Left colon (tissue), 2 donors: ENCODE measurements around the gene MACROD2. TPM values are rescaled to one million over a fixed set of nuclear protein-coding genes. Genes with fewer than 3 reads are reported as not detected.
A peak's percentile ranks its signal among the peaks of the same experiment; 100 is the strongest.

Experiments
- ATAC-seq: fragments of 200-7000 bp; cut with Tn5 transposase; one replicate; pipeline ENCODE4 v1.9.1; 2020; ENCODE audit warnings: mild to moderate bottlenecking, moderate library complexity
- DNase-seq, 2 donors: peaks; one replicate each; pipeline ENCODE4 v3.0.0-alpha.2; 2020
- intact Hi-C, 2 donors: fragments of 100-400 bp; cut with DNase I in 1 of 2; cut with micrococcal nuclease in 1 of 2; formaldehyde crosslinking; loops; one replicate each; pipeline versions ENCODE4 v1.11.2 to v1.14.0; 2022; cut with DNase I, micrococcal nuclease
- total RNA-seq, 2 donors: library from RNA; stranded (reverse); fragmentation: NEBNext Ultra II Directional; extraction: Animal tissue kit (Norgen Biotek cat#: 25700); gene quantifications; one replicate each; pipeline ENCODE4 v1.2.1, GENCODE V29; 2021
- donor health status: DM: no; HTN: no; CAD: no.
- donor health status: DM: yes; HTN: yes; CAD: no.

MACROD2 gene
- total RNA-seq, 2 donors from 2014 or later = 5.2 to 6.6 TPM

DNA sequence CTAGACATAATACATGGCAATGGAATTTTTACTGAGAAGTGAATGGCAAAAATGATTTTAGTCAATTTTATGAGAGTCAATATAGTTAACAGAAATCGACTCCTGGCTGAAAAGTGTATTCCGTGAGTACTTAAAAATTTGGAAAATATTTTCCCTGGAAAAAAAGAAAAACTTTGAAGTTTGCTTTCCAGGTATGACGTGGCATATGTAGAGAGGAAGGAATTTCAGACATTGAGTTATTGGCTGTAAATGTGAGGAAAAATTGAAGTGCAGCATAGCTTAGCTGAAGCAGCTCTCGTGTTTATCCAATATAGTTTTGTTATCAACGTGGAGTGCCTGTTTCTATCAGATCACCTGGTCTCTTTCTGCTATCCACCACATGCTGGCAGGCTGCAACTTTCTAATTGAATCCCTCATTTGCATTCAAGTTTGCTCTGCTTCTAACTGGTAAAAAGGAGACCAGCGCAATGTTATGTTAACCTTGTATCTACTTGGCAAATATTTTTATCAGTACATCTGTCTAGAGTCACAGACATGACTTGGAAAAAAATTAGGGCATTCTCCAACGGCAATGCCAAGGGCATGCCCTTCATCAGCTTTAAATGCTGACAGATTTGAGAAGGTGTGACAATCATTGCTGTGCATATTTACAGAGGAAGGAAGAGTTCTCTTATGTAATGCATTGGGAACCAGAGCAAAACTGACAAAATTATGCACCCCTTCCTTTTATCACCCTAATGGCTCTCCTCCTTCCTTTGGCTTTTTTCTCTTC, 1444.9 kb downstream of the MACROD2 start:
- DNase-seq (no peak), ATAC-seq (no peak)
- intact Hi-C loops = no loop called here

DNA sequence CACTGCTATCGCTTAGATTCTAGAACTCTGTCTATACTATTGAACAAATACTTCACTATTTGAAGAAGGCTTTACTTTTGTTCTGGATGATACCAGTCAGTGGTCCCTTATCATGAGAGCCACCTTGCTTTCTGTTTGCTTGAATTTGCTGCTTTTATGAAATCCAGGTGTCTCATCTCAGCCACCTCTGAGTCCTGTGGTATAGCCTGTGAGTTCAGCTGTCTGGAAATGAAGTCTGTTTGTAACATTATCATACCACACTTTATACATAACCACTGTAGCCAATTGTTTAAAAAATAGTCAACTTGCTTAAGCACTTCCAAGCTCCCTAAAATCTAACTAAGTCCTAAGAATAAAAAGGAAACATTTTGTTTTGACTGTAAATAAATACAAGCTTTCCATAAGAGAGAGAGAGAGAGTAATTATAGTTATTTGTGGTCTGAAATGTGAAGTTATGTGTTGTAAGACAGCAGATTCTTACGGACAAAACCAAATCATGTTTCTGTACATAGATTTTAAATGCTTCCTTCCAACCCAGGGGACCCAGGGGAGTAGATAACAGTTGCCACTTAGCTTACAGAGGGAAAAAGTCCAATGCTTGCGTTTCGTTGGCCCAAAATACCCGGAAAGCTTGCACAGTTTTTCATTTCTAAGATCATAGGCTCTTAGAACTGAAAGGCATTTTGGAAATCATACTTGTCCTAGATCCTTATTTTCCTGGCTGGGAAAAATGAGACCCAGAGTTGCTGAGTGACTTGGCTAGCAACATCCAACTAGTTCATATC, 1449.9 kb downstream of the MACROD2 start:
- DNase-seq (no peak), ATAC-seq (no peak)
- intact Hi-C loops = no loop called here

DNA sequence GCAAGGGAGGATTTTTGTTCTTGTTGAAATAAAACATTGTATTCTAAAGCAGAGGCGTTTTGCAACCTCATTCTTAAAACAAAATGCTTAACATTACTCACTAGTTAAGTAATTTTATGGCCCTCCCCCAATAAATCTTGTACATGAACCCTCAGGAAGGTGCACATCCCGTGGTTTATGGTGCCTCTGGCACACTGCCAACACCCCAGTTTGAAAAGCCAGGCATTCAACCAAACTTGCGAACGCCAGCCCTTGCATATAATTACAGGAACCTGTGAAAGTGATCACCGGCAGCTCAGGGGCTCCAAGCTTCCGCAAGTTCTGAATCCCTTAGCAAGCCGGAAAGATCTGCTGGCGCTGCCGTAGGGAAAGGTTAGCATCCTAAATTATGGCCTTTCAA, 1451.1 kb downstream of the MACROD2 start:
- intact Hi-C loops = no loop called here
- ATAC-seq = no peak
- DNase-seq = peak in 1 of 2 donors; percentile 3

DNA sequence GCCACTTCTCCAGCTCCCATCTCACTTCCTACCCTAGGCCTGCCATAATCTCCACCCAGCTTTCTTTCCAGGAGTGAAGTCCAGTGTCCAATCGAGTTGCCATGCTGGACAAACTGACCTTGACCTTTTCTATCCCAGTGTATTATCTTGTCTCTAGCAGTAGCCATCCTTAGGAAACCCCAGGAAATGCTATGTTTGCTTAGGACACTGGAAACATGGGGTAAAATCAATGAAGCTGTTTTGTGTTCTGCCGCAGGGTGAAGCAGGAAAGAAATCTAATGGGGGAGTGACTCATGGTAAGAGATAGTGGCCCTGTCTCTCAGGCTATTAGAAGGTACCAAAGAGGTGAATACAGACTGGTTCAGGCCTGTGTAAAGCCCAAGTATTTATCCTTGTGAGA, 1452.2 kb downstream of the MACROD2 start:
- no peak for ATAC-seq
- intact Hi-C loops = no loop called here

DNA sequence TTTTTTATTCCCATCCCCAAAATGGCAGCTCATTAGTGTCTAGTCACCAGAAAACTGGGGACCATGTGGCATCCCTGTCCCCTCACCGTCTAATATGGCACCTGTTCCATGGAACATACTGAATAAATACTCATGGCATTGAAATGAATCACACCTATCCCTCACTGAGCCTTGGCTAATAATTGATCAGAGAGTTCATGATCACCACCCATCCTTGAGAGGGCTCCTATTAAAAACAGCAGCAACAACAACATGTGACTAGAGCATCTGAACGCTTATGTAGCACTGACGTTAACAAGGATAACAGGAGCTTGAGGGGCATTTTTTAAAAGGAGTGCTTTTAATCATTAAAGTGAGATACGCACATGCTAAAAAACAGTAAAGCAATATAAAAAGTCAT, 1453.7 kb downstream of the MACROD2 start:
- ATAC-seq (no peak), DNase-seq (no peak)
- intact Hi-C loops = no loop called here

More for the DNA sequence above, 1452.2 kb downstream of the MACROD2 start:
- no peak for DNase-seq

DNA sequence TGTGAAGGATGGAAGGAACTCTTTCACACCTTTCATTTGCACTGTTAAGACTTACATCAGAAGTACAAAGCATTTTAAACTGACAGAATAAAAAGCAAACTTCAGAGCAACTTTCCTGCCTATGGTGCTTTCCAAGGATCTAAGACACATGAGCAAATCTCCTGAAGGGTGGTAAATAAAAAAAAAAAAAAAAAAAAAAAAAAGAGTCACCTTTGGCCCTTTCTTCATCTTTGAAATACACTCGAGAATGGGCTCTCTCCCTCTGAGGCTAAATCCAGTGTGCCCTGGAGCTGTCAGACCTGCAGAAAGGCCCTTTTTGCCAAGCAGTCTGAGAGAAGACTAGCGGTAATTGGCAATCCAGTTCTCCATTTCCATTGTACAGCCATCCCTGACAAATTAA, 1455.9 kb downstream of the MACROD2 start:
- intact Hi-C loops = no loop called here
- no peak for ATAC-seq

DNA sequence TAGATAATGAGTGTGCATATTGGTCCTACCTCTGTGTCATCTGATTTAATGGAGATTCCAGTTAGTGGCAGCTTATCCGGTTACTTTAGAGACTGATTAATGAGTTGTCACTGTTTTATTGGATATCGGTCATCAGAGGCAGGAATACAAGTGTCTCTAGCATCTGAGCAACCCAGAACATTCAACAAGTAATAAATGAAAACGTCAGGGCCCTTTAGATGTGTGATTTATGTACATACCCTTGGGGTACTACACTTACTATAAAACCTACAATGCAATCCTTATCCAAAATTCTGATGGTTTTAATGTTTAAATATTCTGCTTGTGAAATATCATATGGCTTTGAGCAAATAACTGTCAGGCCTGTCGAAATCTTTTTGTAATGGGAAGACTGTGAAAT, 1460.0 kb downstream of the MACROD2 start:
- DNase-seq = no peak
- no peak for ATAC-seq
- intact Hi-C loops = no loop called here

More for the DNA sequence above, 1455.9 kb downstream of the MACROD2 start:
- no peak for DNase-seq

DNA sequence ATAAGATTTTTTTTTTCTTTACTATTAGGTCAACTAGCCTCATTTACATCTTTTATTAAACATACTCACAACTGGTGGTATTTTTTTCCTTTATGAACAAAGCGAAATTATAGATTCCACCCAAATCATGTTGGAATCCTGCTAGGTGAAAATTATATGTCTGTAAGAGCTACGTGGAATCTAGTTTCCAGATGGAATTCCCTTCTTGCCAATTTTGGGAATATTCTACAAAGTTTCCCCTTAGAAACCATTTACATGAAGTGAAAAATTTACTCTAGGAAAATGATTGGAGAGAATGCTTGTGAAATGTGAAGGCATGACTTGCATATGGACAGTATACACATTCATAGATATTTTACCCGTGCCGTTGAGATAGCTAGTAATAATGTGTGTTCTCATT, 1466.6 kb downstream of the MACROD2 start:
- ATAC-seq = no peak
- intact Hi-C loops = no loop called here
- DNase-seq = no peak

DNA sequence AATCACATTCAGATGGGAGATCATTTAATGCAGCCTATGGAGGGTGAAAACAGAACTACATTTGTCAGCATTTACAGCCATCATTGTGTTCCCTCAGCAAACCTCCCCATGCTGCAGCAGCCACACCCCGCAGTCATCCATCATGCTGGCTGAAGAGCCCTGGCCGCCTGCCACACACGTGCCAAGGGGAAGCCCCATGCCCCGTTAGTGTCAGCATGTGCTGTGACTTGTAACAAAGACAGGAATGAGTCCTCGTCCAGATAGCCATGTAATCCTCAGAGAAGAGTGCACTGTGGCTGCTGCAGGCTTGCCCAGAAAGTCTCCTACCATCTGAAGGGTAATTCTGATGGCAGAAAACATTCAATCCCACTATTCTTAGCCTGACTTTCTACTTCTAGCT, 1480.2 kb downstream of the MACROD2 start:
- intact Hi-C loops = no loop called here
- DNase-seq (peak; percentile 27 to 44), ATAC-seq (peak; percentile 69)

DNA sequence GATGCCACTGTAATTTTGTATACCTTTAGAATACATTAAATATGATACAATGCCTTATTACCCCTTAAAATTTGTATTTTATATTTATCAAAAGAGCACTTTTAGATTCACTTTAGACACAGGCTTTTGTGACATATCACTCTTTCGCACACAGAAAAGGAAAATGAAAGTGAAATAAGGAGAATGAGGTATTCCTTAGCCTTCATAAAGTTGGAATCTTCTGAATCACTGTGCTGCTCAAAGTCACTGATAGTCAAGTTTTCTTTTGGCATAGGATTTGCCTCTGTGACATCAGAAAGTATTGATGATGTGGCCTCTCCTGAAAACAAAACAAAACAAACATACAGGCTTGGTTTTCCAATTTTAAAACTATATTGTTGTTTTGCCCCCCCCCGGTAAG, 1480.9 kb downstream of the MACROD2 start:
- intact Hi-C loops = no loop called here
- ATAC-seq (no peak), DNase-seq (no peak)

DNA sequence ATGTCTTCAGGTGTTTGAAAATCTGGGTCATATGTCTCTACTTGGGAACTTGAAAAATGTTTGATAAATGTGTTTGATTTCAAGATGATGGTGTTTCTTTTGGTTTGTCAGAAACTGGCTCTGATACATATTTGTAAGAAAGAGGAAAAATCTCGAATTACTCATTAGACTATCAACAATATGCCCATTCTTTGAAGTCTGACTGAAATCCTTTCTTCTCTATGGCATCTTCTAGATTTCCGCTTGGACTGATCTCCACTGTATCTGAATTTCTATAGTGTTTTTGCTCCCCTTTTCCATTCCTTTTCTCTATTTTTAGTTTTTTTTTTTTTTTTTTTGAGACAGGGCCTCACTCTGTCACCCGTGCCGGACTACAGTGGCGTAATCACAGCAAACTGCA, 1481.5 kb downstream of the MACROD2 start:
- DNase-seq = no peak
- intact Hi-C loops = no loop called here
- ATAC-seq = no peak

DNA sequence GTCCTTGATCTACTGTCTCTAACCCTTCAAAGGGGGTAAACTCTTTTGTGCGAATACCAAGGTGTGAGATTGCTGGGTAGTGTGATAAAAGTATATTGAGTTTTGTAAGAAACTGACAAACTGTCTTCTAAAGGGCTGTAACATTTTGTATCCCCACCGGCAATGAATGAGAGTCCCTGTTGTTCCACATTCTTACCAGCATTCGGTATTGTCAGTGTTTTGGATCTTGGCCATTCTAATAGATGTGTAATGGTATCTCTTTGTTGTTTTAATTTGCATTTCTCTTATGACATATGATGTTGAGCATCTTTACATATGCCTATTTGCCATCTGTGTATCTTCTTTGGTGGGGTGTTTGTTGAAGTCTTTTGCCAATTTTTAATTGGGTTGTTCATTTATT, 1487.2 kb downstream of the MACROD2 start:
- intact Hi-C loops = no loop called here
- ATAC-seq (no peak), DNase-seq (no peak)

DNA sequence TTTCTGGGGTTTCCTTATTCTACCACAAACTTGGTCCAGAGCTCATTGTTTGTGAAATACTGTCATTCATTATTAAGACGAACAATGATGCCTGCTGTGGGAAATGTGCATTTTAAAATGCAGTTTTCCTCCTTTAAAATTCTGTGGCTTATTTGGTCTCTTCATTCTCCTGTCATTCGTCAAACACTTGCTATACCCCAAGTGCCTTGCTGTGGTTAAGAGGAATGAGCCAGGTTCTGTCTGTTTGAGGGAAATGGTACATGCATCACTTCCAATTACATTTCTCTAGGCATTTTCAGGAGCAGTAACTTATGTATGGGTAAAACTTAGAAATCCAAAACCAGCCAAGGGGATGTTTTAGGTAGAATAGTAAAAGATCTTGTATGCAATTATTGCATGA, 1490.2 kb downstream of the MACROD2 start:
- no peak for DNase-seq
- intact Hi-C loops = no loop called here
- no peak for ATAC-seq

DNA sequence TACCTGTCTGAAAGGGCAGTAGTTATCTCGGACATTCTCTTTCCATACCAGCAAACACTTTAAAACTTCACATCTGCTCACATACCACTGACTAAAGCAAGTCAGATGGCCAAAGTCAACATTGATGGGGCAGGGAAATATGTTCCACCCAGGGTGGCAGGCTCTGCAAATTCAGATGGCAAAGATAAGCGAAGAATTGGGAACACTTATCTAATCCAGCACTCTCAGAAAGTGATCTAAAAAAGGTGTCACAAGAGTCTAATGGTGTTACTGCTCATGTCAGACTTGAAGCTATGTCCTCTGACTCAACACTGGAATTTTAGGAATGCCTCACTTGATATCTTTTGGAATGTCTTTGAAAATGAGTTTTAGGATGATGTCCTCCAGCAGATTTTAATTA, 1491.7 kb downstream of the MACROD2 start:
- DNase-seq = no peak
- ATAC-seq = no peak
- intact Hi-C loops = no loop called here

DNA sequence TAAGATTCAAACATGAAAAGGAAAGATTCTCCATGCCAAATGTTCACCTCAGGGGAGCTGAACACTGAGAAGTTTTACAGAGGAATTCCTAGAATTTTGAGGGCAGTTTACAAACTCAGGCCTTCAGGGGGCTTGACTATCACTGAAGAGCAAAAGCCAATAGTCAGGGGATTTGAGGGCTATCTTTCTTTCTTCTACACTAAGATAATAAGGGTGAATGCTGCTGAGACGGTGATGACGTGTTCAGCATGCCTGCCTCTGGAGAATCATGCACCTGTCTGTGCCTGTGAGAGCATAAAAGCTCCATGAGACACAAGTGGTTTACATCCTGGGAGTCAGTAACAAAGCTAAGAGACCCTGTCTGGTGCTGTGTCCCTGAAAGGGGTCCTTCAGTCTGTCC, 1492.4 kb downstream of the MACROD2 start:
- intact Hi-C loops = no loop called here
- DNase-seq (no peak), ATAC-seq (no peak)

DNA sequence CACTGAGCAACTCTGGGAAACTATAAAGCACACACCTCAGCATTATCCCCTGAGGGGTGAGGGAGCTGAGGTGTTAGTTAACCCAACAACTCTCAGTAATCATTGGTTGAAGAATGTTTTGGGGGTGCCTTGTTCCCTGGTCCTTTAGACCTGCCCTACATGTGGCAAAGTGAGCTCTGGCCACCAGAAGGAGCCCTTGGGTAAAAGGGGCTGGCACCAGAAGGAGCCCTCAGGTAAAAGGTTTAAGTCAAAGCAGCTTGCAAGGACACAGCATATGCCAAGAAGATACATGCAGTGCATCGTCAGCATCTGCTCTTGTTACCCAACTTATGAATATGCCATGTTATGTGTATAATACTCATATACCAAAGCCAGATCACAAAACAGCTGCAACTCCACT, 1496.3 kb downstream of the MACROD2 start:
- DNase-seq = no peak
- intact Hi-C loops = no loop called here
- ATAC-seq = no peak

DNA sequence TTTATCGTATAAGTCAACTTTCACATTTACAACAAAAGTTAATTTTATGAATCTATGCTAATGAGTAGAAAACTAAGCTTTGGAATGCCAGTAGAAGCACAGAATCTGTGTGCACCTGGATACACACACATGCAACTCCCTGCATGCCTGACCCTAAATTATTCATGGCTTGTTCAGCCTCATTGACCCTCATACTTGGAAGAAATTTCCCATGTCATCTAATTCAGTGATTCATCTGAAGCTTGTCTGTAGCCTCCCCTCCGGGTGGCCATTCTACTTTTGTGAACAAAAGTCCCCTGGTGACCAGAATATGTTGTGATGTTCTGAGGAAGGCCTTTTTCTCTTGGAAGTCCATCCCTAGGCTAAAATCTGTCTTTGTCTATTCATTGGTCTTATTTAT, 1499.5 kb downstream of the MACROD2 start:
- DNase-seq = no peak
- no peak for ATAC-seq
- intact Hi-C loops = no loop called here

DNA sequence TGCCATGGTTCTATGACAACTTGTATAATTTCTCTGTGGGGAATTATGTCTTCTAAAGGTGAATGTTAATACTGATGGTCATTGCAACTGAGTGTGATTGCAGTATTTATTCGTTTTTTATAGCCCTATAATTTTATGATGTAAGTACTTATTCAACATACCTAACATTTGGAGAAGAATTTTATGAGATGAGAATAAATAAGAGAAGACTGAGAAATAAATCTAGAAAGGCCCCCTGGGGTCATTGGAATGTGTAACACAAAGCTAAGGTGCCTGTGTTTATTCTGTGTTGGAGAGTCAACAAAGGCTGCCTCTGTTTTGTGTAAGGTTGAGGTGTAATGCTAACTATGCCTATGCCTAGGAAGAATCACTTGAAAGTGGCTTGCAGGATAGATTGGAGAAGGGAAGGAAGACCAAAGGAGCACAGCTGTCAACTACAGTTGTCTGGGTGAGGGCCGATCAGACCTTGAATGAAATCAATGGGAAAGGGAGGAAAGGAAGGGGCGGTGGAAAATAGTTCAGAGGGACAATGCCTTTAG, 1501.3 kb downstream of the MACROD2 start:
- no peak for ATAC-seq
- intact Hi-C loops = no loop called here

DNA sequence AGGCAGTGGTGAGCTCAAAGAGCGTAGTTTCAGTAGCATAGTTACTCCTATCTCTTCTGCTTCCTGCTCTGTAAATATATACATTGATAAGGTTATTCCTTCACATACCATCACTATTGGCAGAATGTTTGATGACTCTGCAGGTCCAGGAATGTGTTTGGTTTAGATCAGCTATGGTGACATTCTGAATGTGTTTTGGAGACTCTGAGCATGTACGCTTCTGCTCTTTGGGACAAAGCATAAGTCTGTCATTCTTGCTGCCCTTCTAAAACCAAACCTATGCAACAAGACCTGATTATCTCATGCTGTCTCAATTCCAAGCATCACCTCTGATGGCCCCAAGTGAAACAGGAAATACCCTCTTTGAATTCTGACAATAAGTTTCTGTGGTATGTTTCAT, 1503.6 kb downstream of the MACROD2 start:
- intact Hi-C loops = no loop called here
- DNase-seq (no peak), ATAC-seq (no peak)

More for the DNA sequence above, 1501.3 kb downstream of the MACROD2 start:
- DNase-seq = no peak

DNA sequence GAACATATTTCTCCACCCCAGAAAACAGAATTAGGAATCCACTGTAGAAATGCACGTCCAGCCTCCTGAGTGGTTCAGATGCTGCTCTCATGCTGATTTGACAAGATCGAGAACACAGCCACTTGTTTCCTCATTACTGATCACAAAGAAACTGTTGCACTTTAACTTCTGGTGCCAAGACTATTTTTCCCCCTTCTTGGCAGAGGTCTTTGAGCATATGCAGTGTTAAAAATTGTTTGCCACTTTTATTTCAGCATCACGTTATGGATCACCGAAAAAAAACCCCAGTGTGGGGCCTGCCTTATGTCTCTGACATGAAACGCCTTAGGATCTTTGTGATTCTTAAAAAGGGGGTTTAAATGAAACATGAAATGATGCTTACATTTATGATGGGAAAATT, 1511.0 kb downstream of the MACROD2 start:
- ATAC-seq (no peak), DNase-seq (no peak)
- intact Hi-C loops = no loop called here
